Ectodermal cell (in vitro differentiated cells): ENCODE results near the gene TNFSF10.
"Not testable (repeated sequence)": the region's sequence is repeated elsewhere in the genome, so short reads cannot be mapped to it uniquely, and the experiment has no call there.

Experiments used
- H3K27ac ChIP-seq: 2 replicates; pipeline ENCODE4 v1.7.0; 2013; ENCODE audit warnings: mild to moderate bottlenecking, low read depth, low read length; ENCODE audit not compliant: insufficient read depth, poor library complexity, severe bottlenecking
- H3K27me3 ChIP-seq: 2 replicates; pipeline ENCODE4 v1.7.0; 2013; ENCODE audit warnings: mild to moderate bottlenecking, low read length; ENCODE audit not compliant: insufficient read depth, control insufficient read depth, poor library complexity, severe bottlenecking
- H3K36me3 ChIP-seq: one replicate; pipeline ENCODE4 v1.7.0; 2013; ENCODE audit warnings: low read length; ENCODE audit not compliant: control insufficient read depth, insufficient read depth
- H3K4me1 ChIP-seq: one replicate; pipeline ENCODE4 v1.7.0; 2013; ENCODE audit warnings: low read length; ENCODE audit not compliant: control insufficient read depth, insufficient read depth
- H3K4me3 ChIP-seq: 2 replicates; pipeline ENCODE4 v1.7.0; 2013; ENCODE audit warnings: low read depth, low read length, control low read depth; ENCODE audit not compliant: insufficient read depth
- H3K9me3 ChIP-seq: 2 replicates; pipeline ENCODE4 v1.7.0; 2013; ENCODE audit warnings: mild to moderate bottlenecking, low read length, moderate library complexity; ENCODE audit not compliant: control insufficient read depth
- WGBS, 2 experiments: methylation state at CpG; one replicate each; pipeline ENCODE4 v1.1.7; 2013; ENCODE audit warnings: missing lambda C conversion rate in 2 of 2; 5-methylcytosine and 5-hydroxymethylcytosine counted together

The TNFSF10 gene

GRCh38 chr3:172530566-172530965 is 7.3 kb upstream of the TNFSF10 start:
- Histone ChIP-seq H3K9me3 (no peaks in the 10 kb centered on the region), H3K4me1 (no peaks in the 10 kb centered on the region), H3K4me3 (no peak overlapping the region), H3K27ac (no peak overlapping the region), H3K27me3 (no peaks in the 10 kb centered on the region), H3K36me3 (no peaks in the 10 kb centered on the region)
- WGBS, 2 experiments: 89 to 99% methylated on average over 2 of the region's 2 CpGs

DNA sequence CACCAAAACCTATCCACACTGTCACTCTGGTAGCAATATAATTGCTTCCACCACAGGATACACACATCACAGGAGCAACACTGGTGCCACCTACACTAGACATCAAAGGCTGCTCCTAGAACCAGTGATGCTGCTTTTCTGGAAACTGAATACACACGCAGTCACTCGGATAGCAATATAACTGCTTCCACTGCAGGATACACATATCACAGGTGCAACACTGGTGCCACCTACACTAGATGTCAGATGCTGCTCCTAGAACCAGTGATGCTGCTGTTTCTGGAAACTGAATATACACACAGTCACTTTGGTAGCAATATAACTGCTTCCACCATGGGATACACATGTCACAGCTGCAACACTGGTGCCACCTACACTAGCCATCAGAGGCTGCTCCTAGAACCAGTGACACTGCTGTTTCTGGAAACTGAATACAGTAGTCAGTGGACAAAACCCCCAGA is 6.9 kb upstream of the TNFSF10 start:
- no peaks in the 10 kb centered on the region for H3K4me1 ChIP-seq
- H3K27me3 ChIP-seq: no peaks in the 10 kb centered on the region
- no peak overlapping the region for H3K27ac ChIP-seq
- H3K36me3 ChIP-seq: no peaks in the 10 kb centered on the region
- no peak overlapping the region for H3K4me3 ChIP-seq
- no peaks in the 10 kb centered on the region for H3K9me3 ChIP-seq
- 91 to 94% methylated on average over 2 of the region's 2 CpGs for WGBS, 2 experiments

GRCh38 chr3:172528677-172529076 is 5.4 kb upstream of the TNFSF10 start:
- Histone ChIP-seq H3K27ac (no peak overlapping the region), H3K27me3 (no peaks in the 10 kb centered on the region), H3K9me3 (no peaks in the 10 kb centered on the region), H3K4me3 (no peak overlapping the region), H3K36me3 (no peaks in the 10 kb centered on the region), H3K4me1 (no peaks in the 10 kb centered on the region)
- 92 to 98% methylated on average over 3 of the region's 3 CpGs for WGBS, 2 experiments

DNA sequence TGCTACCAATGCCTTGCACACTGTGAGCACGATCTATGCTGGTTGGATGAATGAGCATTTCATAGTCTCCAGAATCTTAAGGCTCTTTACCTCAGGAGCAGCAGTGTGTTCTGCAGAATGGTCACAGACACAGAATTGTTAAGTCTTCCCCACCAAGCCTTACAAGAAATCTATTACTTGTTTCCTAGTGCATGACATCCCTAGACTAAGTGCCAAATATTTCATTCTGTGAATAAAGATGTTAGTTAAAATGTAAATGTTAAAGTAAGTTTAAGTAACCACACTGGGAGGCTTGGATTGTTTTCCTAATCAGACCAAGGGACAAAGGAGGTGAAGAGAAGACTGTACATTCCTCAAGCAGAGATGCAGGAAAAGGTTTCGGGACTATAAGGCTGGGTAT is 4.1 kb upstream of the TNFSF10 start:
- WGBS, 2 experiments: 94 to 95% methylated on average over 2 of the region's 2 CpGs
- Histone ChIP-seq H3K27ac (no peak overlapping the region), H3K36me3 (no peaks in the 10 kb centered on the region), H3K9me3 (no peaks in the 10 kb centered on the region), H3K27me3 (no peaks in the 10 kb centered on the region), H3K4me3 (no peak overlapping the region), H3K4me1 (no peaks in the 10 kb centered on the region)

GRCh38 chr3:172525116-172525613 is 1.9 kb upstream of the TNFSF10 start:
- Histone ChIP-seq H3K27ac (no peak overlapping the region), H3K36me3 (no peaks in the 10 kb centered on the region), H3K4me3 (no peak overlapping the region), H3K4me1 (no peaks in the 10 kb centered on the region), H3K9me3 (no peaks in the 10 kb centered on the region), H3K27me3 (no peaks in the 10 kb centered on the region)
- 91 to 95% methylated on average over 14 to 16 of the region's 18 CpGs for WGBS, 2 experiments

GRCh38 chr3:172524611-172525010 is 1.4 kb upstream of the TNFSF10 start:
- H3K27ac ChIP-seq: no peak overlapping the region
- no peaks in the 10 kb centered on the region for H3K9me3 ChIP-seq
- H3K36me3 ChIP-seq: no peaks in the 10 kb centered on the region
- 86 to 89% methylated on average over 3 of the region's 3 CpGs for WGBS, 2 experiments
- H3K27me3 ChIP-seq: no peaks in the 10 kb centered on the region
- H3K4me1 ChIP-seq: no peaks in the 10 kb centered on the region
- no peak overlapping the region for H3K4me3 ChIP-seq

DNA sequence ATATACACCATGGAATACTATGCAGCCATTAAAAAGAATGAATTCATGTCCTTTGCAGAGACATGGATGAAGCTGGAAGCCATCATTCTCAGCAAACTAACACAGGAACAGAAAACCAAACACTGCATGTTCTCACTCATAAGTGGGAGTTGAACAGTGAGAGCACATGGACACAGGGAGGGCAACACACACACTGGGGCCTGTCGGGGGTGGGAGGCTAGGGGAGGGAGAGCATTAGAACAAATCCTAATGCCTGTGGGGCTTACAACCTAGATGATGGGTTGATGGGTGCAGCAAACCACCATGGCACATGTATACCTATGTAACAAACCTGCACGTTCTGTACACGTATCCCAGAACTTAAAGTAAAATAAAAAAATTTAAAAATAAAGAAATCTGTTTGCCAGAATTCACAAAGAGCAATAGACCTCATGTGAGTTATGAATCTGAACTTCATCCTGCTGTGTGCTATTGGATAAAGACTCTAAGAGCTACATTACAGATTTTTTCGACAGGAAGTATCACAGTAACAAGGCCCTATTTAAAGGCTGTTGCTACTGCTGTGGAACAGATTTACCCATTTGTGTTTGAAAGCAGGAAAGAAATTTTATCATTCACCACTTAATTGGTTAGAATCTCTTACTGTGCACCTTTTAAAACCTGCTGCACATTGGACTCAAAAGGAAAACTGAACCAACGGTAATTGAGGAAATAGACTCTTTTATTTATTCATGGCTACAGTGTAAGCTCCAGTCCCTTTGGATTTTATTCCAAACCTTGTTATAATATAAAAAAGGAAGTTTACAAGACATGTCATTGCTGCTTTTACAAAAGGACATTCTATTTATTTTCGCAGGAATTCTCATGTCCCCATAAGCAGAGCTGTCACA is 1.1 kb downstream of the TNFSF10 start:
- not testable (repeated sequence) for H3K9me3 ChIP-seq, H3K4me1 ChIP-seq, H3K36me3 ChIP-seq, H3K27me3 ChIP-seq, H3K27ac ChIP-seq, H3K4me3 ChIP-seq
- WGBS, 2 experiments: 92 to 95% methylated on average over 4 of the region's 6 CpGs

GRCh38 chr3:172520301-172520831 is 2.9 kb downstream of the TNFSF10 start:
- no peaks in the 10 kb centered on the region for H3K27me3 ChIP-seq
- 93 to 94% methylated on average over 4 of the region's 4 CpGs for WGBS, 2 experiments
- H3K4me1 ChIP-seq: no peaks in the 10 kb centered on the region
- H3K36me3 ChIP-seq: no peaks in the 10 kb centered on the region
- H3K27ac ChIP-seq: no peak overlapping the region
- H3K9me3 ChIP-seq: no peaks in the 10 kb centered on the region
- H3K4me3 ChIP-seq: no peak overlapping the region

GRCh38 chr3:172519740-172520139 is 3.5 kb downstream of the TNFSF10 start:
- 92 to 100% methylated on average over 3 of the region's 5 CpGs for WGBS, 2 experiments
- H3K27me3 ChIP-seq: no peaks in the 10 kb centered on the region

DNA sequence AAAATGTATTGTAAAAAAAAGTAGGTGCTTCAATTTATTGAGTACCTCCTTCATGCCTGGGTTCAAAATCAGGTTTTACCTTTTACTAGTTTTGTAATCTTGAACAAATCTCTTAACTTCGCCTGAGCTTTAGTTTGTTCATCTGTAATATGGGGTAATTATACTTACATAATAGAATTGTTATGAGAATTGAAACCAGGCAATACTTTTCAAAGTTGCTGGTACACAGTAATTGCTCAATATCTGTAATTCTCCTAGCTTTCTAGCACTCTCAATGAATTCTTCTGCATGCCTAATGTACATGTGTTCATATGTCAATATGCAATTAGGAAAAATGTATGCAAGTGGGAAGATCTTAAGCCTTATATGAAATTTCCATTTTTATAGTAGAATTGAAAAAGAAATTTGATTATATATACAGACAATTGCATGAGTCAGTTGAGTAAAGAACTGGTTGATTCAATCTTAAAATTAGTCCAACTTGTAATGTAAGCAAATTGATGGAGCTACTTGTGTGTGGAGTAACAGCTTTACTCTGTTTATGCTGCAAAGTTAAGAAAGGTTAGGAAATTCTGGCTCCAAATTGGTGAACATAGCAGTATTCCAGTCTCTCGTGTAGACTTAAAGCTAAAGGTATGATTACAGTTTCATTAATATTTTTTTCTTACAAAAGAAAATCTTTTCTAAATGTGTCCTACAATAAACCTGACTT is 4.1 kb downstream of the TNFSF10 start:
- no peaks in the 10 kb centered on the region for H3K27me3 ChIP-seq
- H3K4me3 ChIP-seq: no peak overlapping the region
- H3K36me3 ChIP-seq: no peaks in the 10 kb centered on the region
- H3K9me3 ChIP-seq: no peaks in the 10 kb centered on the region
- H3K4me1 ChIP-seq: no peaks in the 10 kb centered on the region
- no CpG with 5 or more reads among the region's 2 CpGs for WGBS, 2 experiments
- H3K27ac ChIP-seq: no peak overlapping the region

More at GRCh38 chr3:172519740-172520139, 3.5 kb downstream of the TNFSF10 start:
- Histone ChIP-seq H3K36me3 (no peaks in the 10 kb centered on the region), H3K27ac (no peak overlapping the region), H3K9me3 (no peaks in the 10 kb centered on the region), H3K4me1 (no peaks in the 10 kb centered on the region), H3K4me3 (no peak overlapping the region)
